HG02973 (cell line): ENCODE results near the gene ACAN.

Experiments used
- ATAC-seq: cut with Tn5 transposase; IDR thresholded peaks from one replicate; pipeline ENCODE4 v1.9.1; 2021; ENCODE audit warnings: moderate library complexity; ENCODE audit not compliant: unreplicated experiment

Gene ACAN

GRCh38 chr15:88876573-88876972 lies 73.3 kb downstream of the ACAN start:
- no peak for ATAC-seq

- no peak for ATAC-seq
Observed at GRCh38 chr15:88877415-88877814, 74.2 kb downstream of the ACAN start.

- ATAC-seq: no peak
Observed at GRCh38 chr15:88877906-88878305, 74.7 kb downstream of the ACAN start.

GRCh38 chr15:88878720-88879184 lies 75.5 kb downstream of the ACAN start:
- ATAC-seq: no peak

- ATAC-seq: no peak
Observed at GRCh38 chr15:88880944-88881740, 77.9 kb downstream of the ACAN start.

GRCh38 chr15:88881775-88882174 lies 78.5 kb downstream of the ACAN start:
- no peak for ATAC-seq

- ATAC-seq: no peak
Observed at GRCh38 chr15:88882785-88883184, 79.5 kb downstream of the ACAN start.

GRCh38 chr15:88887068-88887580 lies 83.9 kb downstream of the ACAN start:
- no peak for ATAC-seq

- no peak for ATAC-seq
Observed at GRCh38 chr15:88888719-88889118, 85.5 kb downstream of the ACAN start.

- no peak for ATAC-seq
Observed at GRCh38 chr15:88890495-88890894, 87.3 kb downstream of the ACAN start.

- no peak for ATAC-seq
Observed at GRCh38 chr15:88891540-88892254, 88.5 kb downstream of the ACAN start.

- ATAC-seq: peak; percentile 57
Observed at GRCh38 chr15:88894348-88894818, 91.1 kb downstream of the ACAN start.

GRCh38 chr15:88894819-88895767 lies 91.9 kb downstream of the ACAN start, which contains the start of gene HAPLN3:
TSS of gene HAPLN3 (minus strand) at chr15:88895544. CDS start at chr15:88887298, 8,246 bp downstream.
- ATAC-seq: no peak

GRCh38 chr15:88896333-88897033 lies 93.2 kb downstream of the ACAN start:
- no peak for ATAC-seq

- ATAC-seq: no peak
Observed at GRCh38 chr15:88897142-88897455, 93.9 kb downstream of the ACAN start.

GRCh38 chr15:88897456-88898194 lies 94.4 kb downstream of the ACAN start:
- ATAC-seq: no peak

GRCh38 chr15:88898736-88899135 lies 95.5 kb downstream of the ACAN start:
- ATAC-seq: no peak

- no peak for ATAC-seq
Observed at GRCh38 chr15:88899251-88899650, 96.0 kb downstream of the ACAN start.

GRCh38 chr15:88900309-88900981 lies 97.2 kb downstream of the ACAN start:
- ATAC-seq: no peak
